A549 treated with RU486 at 1 μM for 4 hours (cell line): ENCODE measurements around the gene CYP27B1. TPM values are rescaled to one million over a fixed set of nuclear protein-coding genes. Genes with fewer than 3 reads are reported as not detected.

Experiments used
- total RNA-seq: library from RNA; stranded (reverse); fragments of 200-300 nt; extraction: Qiagen RNA extraction; gene quantifications from 5 replicates; pipeline ENCODE4 v1.2.3, GENCODE V29; 2022; ENCODE audit warnings: low read depth

CYP27B1 gene
- total RNA-seq = 0.89 to 2.8 TPM (median 2.3 TPM) in 5 replicates

GRCh38 chr12:57766464-57767304 is at the start of gene CYP27B1:
TSS of gene CYP27B1 (minus strand) at chr12:57767078. CDS start at chr12:57767041, 37 bp downstream.

GRCh38 chr12:57782608-57783465 is 16.0 kb upstream of the CYP27B1 start, which contains the start of gene TSFM:
TSS of gene TSFM (plus strand) at chr12:57782787. CDS start at chr12:57782802, 15 bp downstream.

GRCh38 chr12:57772429-57773322 is 5.8 kb upstream of the CYP27B1 start, which contains the start of gene EEF1AKMT3:
TSS of gene EEF1AKMT3 (plus strand) at chr12:57772614. CDS start at chr12:57772725, 111 bp downstream.

GRCh38 chr12:57771873-57772428 is 5.1 kb upstream of the CYP27B1 start, which contains the start of gene METTL1:
TSS of gene METTL1 (minus strand) at chr12:57772105. CDS start at chr12:57772083, 22 bp downstream.

GRCh38 chr12:57754411-57755193 is 12.3 kb downstream of the CYP27B1 start, which contains the start of gene MARCHF9:
TSS of gene MARCHF9 (plus strand) at chr12:57755103. CDS start at chr12:57755529, 426 bp downstream.

GRCh38 chr12:57751788-57752667 is 14.8 kb downstream of the CYP27B1 start, which contains the start of gene CDK4:
TSS of gene CDK4 (minus strand) at chr12:57752310. CDS start at chr12:57751717, 593 bp downstream.

GRCh38 chr12:57744777-57745484 is 21.9 kb downstream of the CYP27B1 start, which contains the start of gene TSPAN31:
TSS of gene TSPAN31 (plus strand) at chr12:57745039. CDS start at chr12:57745155, 116 bp downstream.

GRCh38 chr12:57738661-57739237 is 28.1 kb downstream of the CYP27B1 start, which contains the start of gene AGAP2:
TSS of gene AGAP2 (minus strand) at chr12:57738742. CDS start at chr12:57738246, 496 bp downstream.

Other genes starting within 250 kb of the CYP27B1 start
- gene DDIT3, start 246.6 kb downstream of the CYP27B1 start, total RNA-seq = 30.4 to 41.9 TPM (median 34.7 TPM) in 5 replicates
- 16.7 to 30.9 TPM (median 25.6 TPM) in 5 replicates for gene MBD6, start 244.3 kb downstream of the CYP27B1 start, total RNA-seq
- 114 to 168 TPM (median 120 TPM) in 5 replicates for gene DCTN2, start 219.9 kb downstream of the CYP27B1 start, total RNA-seq
- 0.14 to 0.27 TPM (median 0.24 TPM) in 5 replicates for gene KIF5A, start 217.0 kb downstream of the CYP27B1 start, total RNA-seq
- 40.8 to 44.9 TPM (median 42.5 TPM) in 5 replicates for gene PIP4K2C, start 175.9 kb downstream of the CYP27B1 start, total RNA-seq
- 16.2 to 18.8 TPM (median 17.8 TPM) in 5 replicates for gene DTX3, start 162.3 kb downstream of the CYP27B1 start, total RNA-seq
- 6.1 to 7.7 TPM (median 6.6 TPM) in 5 replicates for gene ARHGEF25, start 155.6 kb downstream of the CYP27B1 start, total RNA-seq
- gene B4GALNT1, start 133.9 kb downstream of the CYP27B1 start, total RNA-seq = 29.9 to 52.0 TPM (median 44.1 TPM) in 5 replicates
- gene OS9, start 72.9 kb downstream of the CYP27B1 start, total RNA-seq = 112 to 122 TPM (median 116 TPM) in 5 replicates
- gene AGAP2, start 28.3 kb downstream of the CYP27B1 start, total RNA-seq = 0.10 to 0.16 TPM (median 0.13 TPM) in 5 replicates
- 13.2 to 21.9 TPM (median 16.0 TPM) in 5 replicates for gene TSPAN31, start 22.0 kb downstream of the CYP27B1 start, total RNA-seq
- 253 to 299 TPM (median 268 TPM) in 5 replicates for gene CDK4, start 14.8 kb downstream of the CYP27B1 start, total RNA-seq
- 6.1 to 8.0 TPM (median 7.2 TPM) in 5 replicates for gene MARCHF9, start 12.0 kb downstream of the CYP27B1 start, total RNA-seq
- 52.1 to 68.7 TPM (median 54.0 TPM) in 5 replicates for gene METTL1, start 5.0 kb upstream of the CYP27B1 start, total RNA-seq
- 5.3 to 6.5 TPM (median 6.2 TPM) in 5 replicates for gene EEF1AKMT3, start 5.5 kb upstream of the CYP27B1 start, total RNA-seq
- gene TSFM, start 15.7 kb upstream of the CYP27B1 start, total RNA-seq = 69.3 to 81.3 TPM (median 71.5 TPM) in 5 replicates
- 0.35 to 0.77 TPM (median 0.57 TPM) in 5 replicates for gene AVIL, start 51.7 kb upstream of the CYP27B1 start, total RNA-seq
- gene CTDSP2, start 79.7 kb upstream of the CYP27B1 start, total RNA-seq = 43.2 to 57.6 TPM (median 53.1 TPM) in 5 replicates
- gene ATP23, start 174.5 kb upstream of the CYP27B1 start, total RNA-seq = 5.4 to 7.2 TPM (median 6.6 TPM) in 5 replicates